Endothelial cell of umbilical vein (primary cell): ENCODE data around the gene PIK3AP1. TPM values are rescaled to one million over a fixed set of nuclear protein-coding genes. Genes with fewer than 3 reads are reported as not detected.
A peak's percentile ranks its signal among the peaks of the same experiment; 100 is the strongest.

ENCODE experiments used
- BruUV-seq: library from RNA; stranded (reverse); fragments of 400-500 nt; replicated peaks from 2 replicates; lab custom pipeline; 2021; lab: Mats Ljungman, UMichigan
- CTCF ChIA-PET: fragments of 300-600, 350-600 bp; sonication (Branson Sonifier 250); formaldehyde crosslinking; loops from one replicate; lab custom pipeline; 2021; ENCODE audit warnings: antibody characterized with exemption, inconsistent platforms; lab: Charles Lee
- POLR2A ChIA-PET: fragments of 300-600, 350-600 bp; sonication (Branson Sonifier 250); formaldehyde crosslinking; loops from one replicate; lab custom pipeline; 2021; ENCODE audit warnings: antibody characterized with exemption, inconsistent platforms; lab: Charles Lee
- DNase-seq: peaks from one replicate; pipeline ENCODE4 v3.0.0-alpha.2; 2011; ENCODE audit warnings: low read depth, low spot score
- FAIRE-seq: peaks from 2 replicates; lab custom pipeline; 2011; peaks lifted over from hg19 to GRCh38; lab: Jason Lieb, UNC
- H2AFZ ChIP-seq: 2 replicates; pipeline ENCODE4 v1.6.0; 2012; ENCODE audit warnings: low read depth, low read length, control low read depth, inconsistent platforms
- H3K27ac ChIP-seq: 2 replicates; pipeline ENCODE4 v1.5.1; 2011; ENCODE audit warnings: low read depth, mild to moderate bottlenecking, control low read depth, low read length, moderate library complexity; ENCODE audit not compliant: insufficient read depth
- H3K27me3 ChIP-seq, 2 experiments: 2 replicates each; pipeline versions ENCODE4 v1.6.0 to v1.6.1; 2011; ENCODE audit warnings: low read length in 2 of 2, mixed read lengths in 1 of 2; ENCODE audit not compliant: control insufficient read depth in 2 of 2, insufficient read depth in 2 of 2
- H3K36me3 ChIP-seq, 2 experiments: 2 replicates in 1 of 2; 3 replicates in 1 of 2; pipeline ENCODE4 v1.5.1; 2011; ENCODE audit warnings: low read length in 2 of 2, mild to moderate bottlenecking in 1 of 2, moderate library complexity in 1 of 2; ENCODE audit not compliant: control insufficient read depth in 2 of 2, insufficient read depth in 2 of 2; ENCODE audit errors: extremely low read depth in 1 of 2
- H3K4me1 ChIP-seq: 3 replicates; pipeline ENCODE4 v1.5.1; 2011; ENCODE audit warnings: mild to moderate bottlenecking, low read length; ENCODE audit not compliant: control insufficient read depth, insufficient read depth; ENCODE audit errors: extremely low read depth
- H3K4me2 ChIP-seq: 2 replicates; pipeline ENCODE4 v1.6.1; 2011; ENCODE audit warnings: low read length, control low read depth, mixed read lengths; ENCODE audit not compliant: insufficient read depth
- H3K4me3 ChIP-seq, 3 experiments: fragments of 200-600 bp in 1 of 3; sonication (generic), shearing (Covaris generic) in 1 of 3; replicated peaks in 1 of 3; 2 replicates each; pipeline ENCODE4 v1.5.1; 2011 to 2016; ENCODE audit warnings: control low read depth in 3 of 3, low read length in 3 of 3, mild to moderate bottlenecking in 2 of 3, inconsistent platforms in 1 of 3, low read depth in 1 of 3, moderate library complexity in 1 of 3; ENCODE audit not compliant: insufficient read depth in 1 of 3
- H3K79me2 ChIP-seq: 2 replicates; pipeline ENCODE4 v1.6.0; 2012; ENCODE audit warnings: low read length, inconsistent platforms; ENCODE audit not compliant: control insufficient read depth, insufficient read depth
- H3K9ac ChIP-seq: replicated peaks from 2 replicates; pipeline ENCODE3; 2011; ENCODE audit warnings: low read length, control low read depth; ENCODE audit not compliant: insufficient read depth; ENCODE audit errors: extremely low read depth
- H3K9me1 ChIP-seq: replicated peaks from 3 replicates; pipeline ENCODE4 v1.6.0; 2011; ENCODE audit warnings: mild to moderate bottlenecking, low read length; ENCODE audit not compliant: control insufficient read depth, insufficient read depth; ENCODE audit errors: extremely low read depth
- H3K9me3 ChIP-seq: replicated peaks from 2 replicates; pipeline ENCODE4 v1.5.1; 2012; ENCODE audit warnings: low read length, inconsistent platforms; ENCODE audit not compliant: control insufficient read depth, insufficient read depth
- H4K20me1 ChIP-seq: replicated peaks from 2 replicates; pipeline ENCODE3; 2011; ENCODE audit warnings: mild to moderate bottlenecking, low read length; ENCODE audit not compliant: control insufficient read depth, insufficient read depth; ENCODE audit errors: extremely low read depth
- EZH2 ChIP-seq: IDR thresholded peaks from 2 replicates; pipeline ENCODE4 v1.6.1; 2012; ENCODE audit warnings: borderline replicate concordance, low read depth, mild to moderate bottlenecking, moderate library complexity, low read length, inconsistent platforms; ENCODE audit not compliant: severe bottlenecking
- FOS ChIP-seq: IDR thresholded peaks from 2 replicates; pipeline ENCODE4 v1.6.1; 2011; ENCODE audit warnings: mild to moderate bottlenecking, low read length, moderate library complexity, borderline replicate concordance; ENCODE audit not compliant: insufficient read depth
- GATA2 ChIP-seq: IDR thresholded peaks from 2 replicates; pipeline ENCODE4 v1.7.0; 2011; ENCODE audit warnings: low read depth, mild to moderate bottlenecking, moderate library complexity, mixed read lengths, low read length; ENCODE audit not compliant: insufficient read length, insufficient read depth
- JUN ChIP-seq: IDR thresholded peaks from 2 replicates; pipeline ENCODE4 v1.6.1; 2011; ENCODE audit warnings: borderline replicate concordance, low read depth; ENCODE audit not compliant: insufficient read length, insufficient read depth
- MAX ChIP-seq: IDR thresholded peaks from 2 replicates; pipeline ENCODE4 v1.6.1; 2011; ENCODE audit not compliant: insufficient read depth, insufficient read length
- MYC ChIP-seq: IDR thresholded peaks from one replicate; pipeline ENCODE4 v1.6.1; 2011; ENCODE audit warnings: mild to moderate bottlenecking, low read depth, low read length
- POLR2A ChIP-seq: IDR thresholded peaks from 2 replicates; pipeline ENCODE4 v1.6.1; 2012; ENCODE audit warnings: low read depth, mild to moderate bottlenecking, control low read depth, low read length
- POLR2AphosphoS5 ChIP-seq: IDR thresholded peaks from 2 replicates; pipeline ENCODE4 v1.6.1; 2012; ENCODE audit warnings: low read depth, mild to moderate bottlenecking, control low read depth, low read length, moderate library complexity; ENCODE audit not compliant: insufficient read depth
- dilution Hi-C: fragments of 300-500 bp; cut with MboI; formaldehyde crosslinking; loops from one replicate; pipeline ENCODE4 v1.15.0; 2019; ENCODE audit warnings: low sequenced_read_pairs; ENCODE audit not compliant: extremely low pct_ligation_motif_present
- intact Hi-C: fragments of 100-400 bp; cut with micrococcal nuclease; formaldehyde crosslinking; loops from one replicate; pipeline ENCODE4 v1.10.0; 2022
- polyA plus RNA-seq, 4 experiments: library from polyadenylated mRNA; depleted of rRNA in 3 of 4; stranded (reverse) in 3 of 4; unstranded in 1 of 4; fragments of >200 nt; gene quantifications; 2 replicates each; pipeline versions ENCODE4 v1.2.1 to v1.2.3, GENCODE V29; 2011 to 2012; ENCODE audit warnings: missing spikeins in 1 of 4
- total RNA-seq: library from RNA; stranded (reverse); gene quantifications from 2 replicates; pipeline ENCODE4 v1.2.3, GENCODE V29; 2021
- TF ChIP-seq, protein P1 (sequence below), 2 donors: IDR thresholded peaks; 1 replicate in 1 of 2; 2 replicates in 1 of 2; pipeline ENCODE4 v1.5.1; 2011; ENCODE audit warnings: low read length in 2 of 2, mild to moderate bottlenecking in 2 of 2, moderate library complexity in 2 of 2, control low read depth in 1 of 2, inconsistent platforms in 1 of 2, low read depth in 1 of 2; ENCODE audit not compliant: insufficient read depth in 1 of 2; ENCODE audit errors: extremely low read depth in 1 of 2

PIK3AP1 gene
- total and polyA plus RNA-seq, 2 donors (not counting 3 experiments of a cell fraction or from before 2014, with no cell fraction given), result 0.04 TPM; not detected in 1

DNA sequence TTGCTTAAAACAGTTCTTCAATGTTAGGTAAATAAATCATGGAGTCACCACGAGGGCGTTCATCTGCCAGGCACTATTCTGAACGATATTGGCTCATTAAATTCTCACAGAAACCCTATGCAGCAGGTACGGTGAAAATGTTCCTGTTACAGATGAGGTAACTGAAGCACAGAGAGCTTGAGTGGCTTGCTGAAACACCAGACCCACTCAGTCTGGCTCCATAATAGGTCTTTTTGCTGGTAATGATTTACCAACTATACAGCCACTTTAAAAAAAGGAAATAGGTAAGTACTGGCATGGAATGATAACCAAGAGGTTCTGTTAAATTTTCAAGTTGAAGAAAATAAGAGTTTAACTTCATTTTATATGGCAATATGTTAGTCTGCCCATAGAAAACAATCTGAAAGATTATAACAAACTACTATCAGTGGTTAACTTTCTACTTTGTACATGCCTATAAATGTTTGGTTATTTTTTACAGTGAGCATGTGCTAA is 132.2 kb downstream of the PIK3AP1 start:
- peaks cover 43% of the 10 kb centered on the region for H3K4me1 ChIP-seq
- BruUV-seq, result no TSS peak
- no peaks in the 10 kb centered on the region for H3K9me3 ChIP-seq
- H3K4me2 ChIP-seq, result peak overlapping the region; percentile 98
- intact Hi-C loops, result loop anchor here (10.0 kb wide), 1 partner anchor 543 kb away; the partner anchor contains the start of gene CCNJ
- no peaks in the 10 kb centered on the region for H3K36me3 ChIP-seq
- FAIRE-seq, result no peak
- peak overlapping the region; percentile 74 for H2AFZ ChIP-seq
- peak overlapping the region in 2 of 3 experiments; percentile 24 to 73 for H3K4me3 ChIP-seq
- peak overlapping the region; percentile 97 for H3K9ac ChIP-seq
- no peak for TF ChIP-seq POLR2AphosphoS5
- TF ChIP-seq, protein P1, sequence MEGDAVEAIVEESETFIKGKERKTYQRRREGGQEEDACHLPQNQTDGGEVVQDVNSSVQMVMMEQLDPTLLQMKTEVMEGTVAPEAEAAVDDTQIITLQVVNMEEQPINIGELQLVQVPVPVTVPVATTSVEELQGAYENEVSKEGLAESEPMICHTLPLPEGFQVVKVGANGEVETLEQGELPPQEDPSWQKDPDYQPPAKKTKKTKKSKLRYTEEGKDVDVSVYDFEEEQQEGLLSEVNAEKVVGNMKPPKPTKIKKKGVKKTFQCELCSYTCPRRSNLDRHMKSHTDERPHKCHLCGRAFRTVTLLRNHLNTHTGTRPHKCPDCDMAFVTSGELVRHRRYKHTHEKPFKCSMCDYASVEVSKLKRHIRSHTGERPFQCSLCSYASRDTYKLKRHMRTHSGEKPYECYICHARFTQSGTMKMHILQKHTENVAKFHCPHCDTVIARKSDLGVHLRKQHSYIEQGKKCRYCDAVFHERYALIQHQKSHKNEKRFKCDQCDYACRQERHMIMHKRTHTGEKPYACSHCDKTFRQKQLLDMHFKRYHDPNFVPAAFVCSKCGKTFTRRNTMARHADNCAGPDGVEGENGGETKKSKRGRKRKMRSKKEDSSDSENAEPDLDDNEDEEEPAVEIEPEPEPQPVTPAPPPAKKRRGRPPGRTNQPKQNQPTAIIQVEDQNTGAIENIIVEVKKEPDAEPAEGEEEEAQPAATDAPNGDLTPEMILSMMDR (IDR thresholded peaks at IDR 0.05; ENCODE audit: extremely low read depth in 1 of 2, insufficient read depth in 1 of 2, low read depth in 1 of 2, low read length in 2 of 2), result no peak
- TF ChIP-seq EZH2, result no peak
- no peak for TF ChIP-seq GATA2
- TF ChIP-seq FOS, result no peak
- no peak for TF ChIP-seq JUN
- no peak for TF ChIP-seq POLR2A
- no peak for TF ChIP-seq MYC
- no peak for TF ChIP-seq MAX
- peak overlapping the region; percentile 98 for H3K27ac ChIP-seq
- H4K20me1 ChIP-seq, result peaks cover 10% of the 10 kb centered on the region
- ChIA-PET POLR2A (no interaction called here), CTCF (interaction anchor here (1.0 to 1.5 kb wide), 3 partner anchors 22 to 75 kb away, joined by 3 to 7 read pairs (median 4); partner anchors contain the start of gene TLL2)
- no peaks in the 10 kb centered on the region for H3K9me1 ChIP-seq
- peaks cover 35% of the 10 kb centered on the region for H3K79me2 ChIP-seq
- dilution Hi-C loops, result no loop called here
- no peak for DNase-seq
- no peaks in the 10 kb centered on the region for H3K27me3 ChIP-seq
